ENCODE measurements around the gene MAST4.

GRCh38 chr5:66923922-66924321 is 327.7 kb downstream of the MAST4 start:
- TF ChIP-seq, protein P1, sequence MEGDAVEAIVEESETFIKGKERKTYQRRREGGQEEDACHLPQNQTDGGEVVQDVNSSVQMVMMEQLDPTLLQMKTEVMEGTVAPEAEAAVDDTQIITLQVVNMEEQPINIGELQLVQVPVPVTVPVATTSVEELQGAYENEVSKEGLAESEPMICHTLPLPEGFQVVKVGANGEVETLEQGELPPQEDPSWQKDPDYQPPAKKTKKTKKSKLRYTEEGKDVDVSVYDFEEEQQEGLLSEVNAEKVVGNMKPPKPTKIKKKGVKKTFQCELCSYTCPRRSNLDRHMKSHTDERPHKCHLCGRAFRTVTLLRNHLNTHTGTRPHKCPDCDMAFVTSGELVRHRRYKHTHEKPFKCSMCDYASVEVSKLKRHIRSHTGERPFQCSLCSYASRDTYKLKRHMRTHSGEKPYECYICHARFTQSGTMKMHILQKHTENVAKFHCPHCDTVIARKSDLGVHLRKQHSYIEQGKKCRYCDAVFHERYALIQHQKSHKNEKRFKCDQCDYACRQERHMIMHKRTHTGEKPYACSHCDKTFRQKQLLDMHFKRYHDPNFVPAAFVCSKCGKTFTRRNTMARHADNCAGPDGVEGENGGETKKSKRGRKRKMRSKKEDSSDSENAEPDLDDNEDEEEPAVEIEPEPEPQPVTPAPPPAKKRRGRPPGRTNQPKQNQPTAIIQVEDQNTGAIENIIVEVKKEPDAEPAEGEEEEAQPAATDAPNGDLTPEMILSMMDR (optimal IDR thresholded peaks at IDR 0.05 in 1 of 3, IDR thresholded peaks at IDR 0.05 in 1 of 3, conservative IDR thresholded peaks at IDR 0.05 in 1 of 3; ENCODE audit: extremely low read depth in 1 of 3, insufficient read depth in 2 of 3, low read length in 3 of 3): no peak
- no peak for TF ChIP-seq EZH2 (IDR thresholded peaks at IDR 0.05; ENCODE audit: low read length)

All from keratinocyte (primary cell).